HepG2 (cell line): ENCODE data around the gene ZNF282. TPM values are rescaled to one million over a fixed set of nuclear protein-coding genes. Genes with fewer than 3 reads are reported as not detected.

Source experiments
- ATAC-seq: fragments of 200-7000 bp; cut with Tn5 transposase; 3 replicates; pipeline ENCODE4 v1.9.1; 2020; ENCODE audit warnings: mild to moderate bottlenecking, moderate library complexity
- BruUV-seq: library from RNA; stranded (reverse); fragments of 400-500 nt; replicated peaks from 2 replicates; lab custom pipeline; 2021; lab: Mats Ljungman, UMichigan
- CTCF ChIA-PET: fragments of 300-600 bp; formaldehyde crosslinking; extraction: SDS; loops from one replicate; lab custom pipeline; 2021; ENCODE audit warnings: low total read pairs, inconsistent platforms, low intra/inter-chr PET ratio; lab: Yijun Ruan, JAX
- POLR2A ChIA-PET: fragments of 350-600 bp; sonication (Branson Sonifier 250); formaldehyde crosslinking; loops from one replicate; lab custom pipeline; 2020; ENCODE audit warnings: antibody characterized with exemption, inconsistent platforms; lab: Yijun Ruan, JAX
- DNase-seq: peaks from one replicate; pipeline ENCODE4 v3.0.0-alpha.2; 2015; ENCODE audit warnings: low spot score
- FAIRE-seq: peaks from 3 replicates; lab custom pipeline; 2011; peaks lifted over from hg19 to GRCh38; lab: Jason Lieb, UNC
- H2AFZ ChIP-seq: one replicate; pipeline ENCODE4 v1.6.1; 2011; ENCODE audit warnings: low read length, inconsistent platforms
- H3K27ac ChIP-seq: fragments of 300-600 bp; 3 replicates; pipeline ENCODE4 v1.8.0; 2011; ENCODE audit warnings: mixed run types, mild to moderate bottlenecking, mixed read lengths, low read length, inconsistent platforms; ENCODE audit not compliant: insufficient read depth; ENCODE audit errors: extremely low read length
- H3K27me3 ChIP-seq, 2 experiments: fragments of 200-600 bp in 1 of 2; 2 replicates in 1 of 2; 3 replicates in 1 of 2; pipeline versions ENCODE4 v1.6.0 to v1.8.0; 2011; ENCODE audit warnings: low read length in 2 of 2, mild to moderate bottlenecking in 2 of 2, moderate library complexity in 2 of 2, inconsistent platforms in 1 of 2; ENCODE audit not compliant: insufficient read depth in 2 of 2, control insufficient read depth in 1 of 2
- H3K36me3 ChIP-seq, 2 experiments: fragments of 200-600 bp in 1 of 2; replicated peaks in 1 of 2; 2 replicates in 1 of 2; 3 replicates in 1 of 2; pipeline versions ENCODE4 v1.5.1 to v1.8.0; 2011; ENCODE audit warnings: low read length in 2 of 2, inconsistent platforms in 1 of 2; ENCODE audit not compliant: insufficient read depth in 2 of 2, control insufficient read depth in 1 of 2
- H3K4me1 ChIP-seq: 2 replicates; pipeline ENCODE4 v1.5.1; 2012; ENCODE audit warnings: low read length, inconsistent platforms; ENCODE audit not compliant: insufficient read depth
- H3K4me2 ChIP-seq: 2 replicates; pipeline ENCODE4 v1.6.0; 2011; ENCODE audit warnings: low read depth, low read length, inconsistent platforms
- H3K4me3 ChIP-seq, 3 experiments: fragments of 200-600 bp in 1 of 3; sonication (generic), shearing (Covaris generic) in 1 of 3; replicated peaks in 1 of 3; 2 replicates each; pipeline ENCODE4 v1.5.1; 2011 to 2016; ENCODE audit warnings: low read length in 3 of 3, inconsistent platforms in 2 of 3, low read depth in 2 of 3, mild to moderate bottlenecking in 2 of 3, control low read depth in 1 of 3, mixed read lengths in 1 of 3; ENCODE audit not compliant: insufficient read depth in 1 of 3
- H3K79me2 ChIP-seq: one replicate; pipeline ENCODE4 v1.6.1; 2011; ENCODE audit warnings: low read length, inconsistent platforms; ENCODE audit not compliant: insufficient read depth
- H3K9ac ChIP-seq: 2 replicates; pipeline ENCODE4 v1.6.0; 2011; ENCODE audit warnings: mild to moderate bottlenecking, low read depth, low read length, inconsistent platforms; ENCODE audit not compliant: insufficient read depth
- H3K9me3 ChIP-seq: 2 replicates; pipeline ENCODE4 v1.5.1; 2012; ENCODE audit warnings: mild to moderate bottlenecking, low read length
- H4K20me1 ChIP-seq: 2 replicates; pipeline ENCODE4 v1.6.0; 2011; ENCODE audit warnings: inconsistent platforms, mild to moderate bottlenecking, low read length, moderate library complexity; ENCODE audit not compliant: insufficient read depth
- ASH2L ChIP-seq: fragments of 300-600, 200-600 bp; sonication (generic); IDR thresholded peaks from 2 replicates; pipeline ENCODE4 v1.7.0; 2017; ENCODE audit warnings: low read depth, mild to moderate bottlenecking, moderate library complexity, mixed read lengths, low read length; ENCODE audit not compliant: insufficient read length
- E2F2 ChIP-seq: sonication (generic); formaldehyde crosslinking; IDR thresholded peaks from 2 replicates; pipeline ENCODE4 v1.4.0; 2020; ENCODE audit warnings: missing genetic modification reagents, borderline replicate concordance
- EED ChIP-seq: sonication (generic); formaldehyde crosslinking; IDR thresholded peaks from 2 replicates; pipeline ENCODE4 v1.5.0; 2020; ENCODE audit warnings: mild to moderate bottlenecking, missing genetic modification reagents
- EP300 ChIP-seq, 3 experiments: sonication (generic) in 1 of 3; formaldehyde crosslinking in 1 of 3; IDR thresholded peaks; 2 replicates each; pipeline versions ENCODE4 v1.5.1 to v1.6.1; 2011 to 2020; ENCODE audit warnings: low read depth in 2 of 3, low read length in 2 of 3, borderline replicate concordance in 1 of 3, improper control_type of control experiment in 1 of 3, mild to moderate bottlenecking in 1 of 3, missing genetic modification reagents in 1 of 3, moderate library complexity in 1 of 3
- FOXK2 ChIP-seq: fragments of 450-650 bp; IDR thresholded peaks from 2 replicates; pipeline ENCODE4 v1.6.1; 2016
- GFI1 ChIP-seq: sonication (generic); formaldehyde crosslinking; IDR thresholded peaks from 2 replicates; pipeline ENCODE4 v1.5.0; 2020; ENCODE audit warnings: missing genetic modification reagents, mild to moderate bottlenecking, borderline replicate concordance
- MLX ChIP-seq: IDR thresholded peaks from 2 replicates; pipeline ENCODE4 v1.6.1; 2016
- MTF1 ChIP-seq: sonication (generic); formaldehyde crosslinking; IDR thresholded peaks from 2 replicates; pipeline ENCODE4 v1.5.0; 2020; ENCODE audit warnings: missing genetic modification reagents
- NCOR1 ChIP-seq: fragments of 200-600 bp; sonication (generic); IDR thresholded peaks from 2 replicates; pipeline ENCODE4 v1.7.0; 2017; ENCODE audit warnings: antibody characterized with exemption, low read length, borderline replicate concordance
- PCBP1 ChIP-seq: fragments of 200-400 bp; formaldehyde crosslinking; IDR thresholded peaks from 2 replicates; pipeline ENCODE4 v1.6.1; 2017; ENCODE audit warnings: mild to moderate bottlenecking, low read depth, low read length, borderline replicate concordance
- PHF5A ChIP-seq: IDR thresholded peaks from one replicate; pipeline ENCODE4 v1.6.1; 2018; ENCODE audit warnings: low read depth, missing genetic modification reagents; ENCODE audit not compliant: unreplicated experiment
- PRDM4 ChIP-seq: sonication (generic); formaldehyde crosslinking; IDR thresholded peaks from 2 replicates; pipeline ENCODE4 v1.9.0; 2021; ENCODE audit warnings: missing genetic modification reagents, borderline replicate concordance
- SCMH1 ChIP-seq: sonication (generic); formaldehyde crosslinking; IDR thresholded peaks from 2 replicates; pipeline ENCODE4 v1.9.0; 2021; ENCODE audit warnings: missing genetic modification reagents, mild to moderate bottlenecking, borderline replicate concordance
- SNAPC5 ChIP-seq: sonication (generic); formaldehyde crosslinking; IDR thresholded peaks from 2 replicates; pipeline ENCODE4 v1.8.1; 2023; ENCODE audit warnings: mild to moderate bottlenecking, missing genetic modification reagents, borderline replicate concordance
- THAP7 ChIP-seq: sonication (generic); formaldehyde crosslinking; IDR thresholded peaks from 2 replicates; pipeline ENCODE4 v1.8.1; 2023; ENCODE audit warnings: mild to moderate bottlenecking, missing genetic modification reagents
- THAP8 ChIP-seq: sonication (generic); formaldehyde crosslinking; IDR thresholded peaks from 2 replicates; pipeline ENCODE4 v1.5.1; 2020; ENCODE audit warnings: missing genetic modification reagents, mild to moderate bottlenecking, borderline replicate concordance
- ZMAT3 ChIP-seq: sonication (generic); formaldehyde crosslinking; conservative IDR thresholded peaks from 2 replicates; pipeline ENCODE4 v1.7.0; 2021; ENCODE audit warnings: missing genetic modification reagents
- ZNF350 ChIP-seq: sonication (generic); formaldehyde crosslinking; IDR thresholded peaks from 2 replicates; pipeline ENCODE4 v1.4.0; 2020; ENCODE audit warnings: mild to moderate bottlenecking, low read depth, missing genetic modification reagents, borderline replicate concordance
- WGBS: methylation state at CpG from one replicate; pipeline ENCODE4 v1.1.6; 2017; ENCODE audit warnings: low lambda C conversion rate; 5-methylcytosine and 5-hydroxymethylcytosine counted together
- in situ Hi-C: cut with HindIII; loops from 2 replicates; pipeline ENCODE4 v1.10.0; 2017; ENCODE audit warnings: low pct_unique_long_range_greater_than_20kb; ENCODE audit not compliant: extremely low pct_ligation_motif_present
- intact Hi-C: fragments of 100-400 bp; cut with micrococcal nuclease; formaldehyde crosslinking; loops from one replicate; pipeline ENCODE4 v1.10.0; 2022; ENCODE audit not compliant: unreplicated experiment
- polyA plus RNA-seq, 8 experiments: library from polyadenylated mRNA; depleted of rRNA in 3 of 8; stranded (reverse) in 7 of 8; unstranded in 1 of 8; fragments of >200 nt; fragmentation: Illumina TruSeq in 4 of 8; extraction: Trizol in 4 of 8; gene quantifications; 2 replicates each; pipeline versions ENCODE4 v1.2.1 to v1.2.3, GENCODE V29; 2011 to 2016; ENCODE audit warnings: low read depth in 4 of 8, missing spikeins in 1 of 8, mixed read lengths in 1 of 8; ENCODE audit not compliant: insufficient read depth in 1 of 8
- total RNA-seq, 5 experiments: library from RNA; depleted of rRNA; stranded (reverse); fragments of >200 nt; fragmentation: Illumina TruSeq; extraction: Trizol; gene quantifications; 2 replicates each; pipeline ENCODE4 v1.2.3, GENCODE V29; 2016; ENCODE audit warnings: low read depth in 1 of 5

The ZNF282 gene
- total and polyA plus RNA-seq, 2 of the 13 experiments (the other 11 are each of a cell fraction or from before 2014, with no cell fraction given) = 9.1 to 20.9 TPM

- no peaks in the 10 kb centered on the region for H3K79me2 ChIP-seq
- ChIA-PET CTCF (no interaction called here), POLR2A (interaction anchor here (0.7 kb wide), 1 partner anchor 34 kb away, joined by 3 read pairs; the partner anchor contains the start of gene ZNF282)
- no peaks in the 10 kb centered on the region for H4K20me1 ChIP-seq
- H3K27me3 ChIP-seq = 0 out of 5 replicates have a peak, but pooled peaks cover 0 to 1% of the 10 kb centered on the region in 2 experiments
- no peak overlapping the region for H3K4me3 ChIP-seq
- H3K9ac ChIP-seq = no peak overlapping the region
- 62% methylated on average over 5 of the region's 6 CpGs for WGBS
- intact Hi-C loops = no loop called here
- H3K4me2 ChIP-seq = no peak overlapping the region
- H3K9me3 ChIP-seq = no peaks in the 10 kb centered on the region
- in situ Hi-C loops = no loop called here
- no peak overlapping the region for H3K27ac ChIP-seq
- ATAC-seq (no peak; the same call in none of the 3 replicates), FAIRE-seq (no peak), DNase-seq (no peak)
- no peak overlapping the region for H2AFZ ChIP-seq
- TF ChIP-seq THAP7 (CRISPR knock-in tag) (no peak), ASH2L (no peak), ZNF350 (CRISPR knock-in tag) (no peak), SCMH1 (CRISPR knock-in tag) (no peak), SNAPC5 (CRISPR knock-in tag) (no peak), THAP8 (no peak), PRDM4 (CRISPR knock-in tag) (no peak), MLX (CRISPR knock-in tag) (no peak), GFI1 (CRISPR knock-in tag) (no peak), EED (CRISPR knock-in tag) (no peak), E2F2 (no peak), PCBP1 (no peak), EP300 (IDR thresholded peaks at IDR 0.05; ENCODE audit: low read depth in 2 of 2, low read length in 2 of 2) (no peak), EP300 (CRISPR knock-in tag; IDR thresholded peaks at IDR 0.05; ENCODE audit: borderline replicate concordance) (no peak), PHF5A (no peak), ZMAT3 (CRISPR knock-in tag) (no peak), MTF1 (CRISPR knock-in tag) (no peak), NCOR1 (no peak), FOXK2 (no peak)
- BruUV-seq = no TSS peak
- H3K4me1 ChIP-seq = peaks cover 9% of the 10 kb centered on the region
- H3K36me3 ChIP-seq = peaks cover 1 to 14% of the 10 kb centered on the region in 2 experiments; a peak in 2 of 5 replicates
Measured at GRCh38 chr7:149229526-149229925, 34.2 kb downstream of the ZNF282 start.
